ENCODE results near the gene EFHD2. TPM values are rescaled to one million over a fixed set of nuclear protein-coding genes. Genes with fewer than 3 reads are reported as not detected.

EFHD2 gene
- total RNA-seq, 1 experiment from 2014 or later: 69.7 TPM

GRCh38 chr1:15435239-15436077 is 25.8 kb downstream of the EFHD2 start:
- intact Hi-C loops (cut with micrococcal nuclease): no loop called here
- ChIA-PET RAD21 (ENCODE audit: low non-redundant PET in 1 of 2, low total read pairs in 2 of 2, uncharacterized antibody in 2 of 2, unreplicated experiment in 2 of 2) (no interaction called here), POLR2A (no interaction called here), CTCF (no interaction called here)
- H2AFZ ChIP-seq (ENCODE audit: low read depth, low read length, poor library complexity, severe bottlenecking): no peak overlapping the region
- H3K27me3 ChIP-seq (ENCODE audit: insufficient read depth, low read length): no peaks in the 10 kb centered on the region
- H3K27ac ChIP-seq (ENCODE audit: low read depth, low read length): no peak overlapping the region
- no peak overlapping the region for H3K4me3 ChIP-seq (replicated peaks in 1 of 2; ENCODE audit: low read depth in 1 of 2, low read length in 2 of 2)
- ATAC-seq (no peak), DNase-seq (ENCODE audit: low read depth, low spot score) (no peak)
- H3K4me1 ChIP-seq (ENCODE audit: control insufficient read depth in 1 of 2, insufficient read depth in 2 of 2, low read length in 2 of 2): peaks cover 0 to 23% of the 10 kb centered on the region in 2 experiments; a peak in 2 of 4 replicates
- H4K20me1 ChIP-seq (ENCODE audit: insufficient read depth): no peaks in the 10 kb centered on the region
- no peak overlapping the region for H3K9ac ChIP-seq (ENCODE audit: low read length)
- no peaks in the 10 kb centered on the region for H3K36me3 ChIP-seq (ENCODE audit: control insufficient read depth in 1 of 2, insufficient read depth in 2 of 2, low read length in 2 of 2)
- H3K4me2 ChIP-seq (ENCODE audit: low read length): no peak overlapping the region
- TF ChIP-seq ZBTB33 (IDR thresholded peaks at IDR 0.05; ENCODE audit: extremely low read depth, insufficient replicate concordance, low read length) (no peak), POLR2AphosphoS5 (IDR thresholded peaks at IDR 0.05; ENCODE audit: low read depth, low read length) (no peak), YY1 (IDR thresholded peaks at IDR 0.05; ENCODE audit: extremely low read depth, insufficient replicate concordance, low read depth, low read length) (no peak), EZH2phosphoT487 (IDR thresholded peaks at IDR 0.05; ENCODE audit: borderline replicate concordance) (no peak), JUND (IDR thresholded peaks at IDR 0.05) (no peak), CEBPB (IDR thresholded peaks at IDR 0.05; ENCODE audit: low read depth) (no peak), ZFX (IDR thresholded peaks at IDR 0.05) (no peak), ELF1 (IDR thresholded peaks at IDR 0.05; ENCODE audit: borderline replicate concordance, low read depth) (no peak), POLR2A (IDR thresholded peaks at IDR 0.05; ENCODE audit: borderline replicate concordance, extremely low read depth, insufficient read depth, insufficient read length) (no peak), ZNF274 (IDR thresholded peaks at IDR 0.05; ENCODE audit: low read depth, low read length) (no peak), TCF7L2 (IDR thresholded peaks at IDR 0.05; ENCODE audit: borderline replicate concordance, extremely low read depth, insufficient read depth, insufficient read length) (no peak), EZH2 (IDR thresholded peaks at IDR 0.05) (no peak), SIN3A (IDR thresholded peaks at IDR 0.05; ENCODE audit: low read depth) (no peak)
- TF ChIP-seq, protein P1, sequence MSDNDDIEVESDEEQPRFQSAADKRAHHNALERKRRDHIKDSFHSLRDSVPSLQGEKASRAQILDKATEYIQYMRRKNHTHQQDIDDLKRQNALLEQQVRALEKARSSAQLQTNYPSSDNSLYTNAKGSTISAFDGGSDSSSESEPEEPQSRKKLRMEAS (IDR thresholded peaks at IDR 0.05): no peak
- TF ChIP-seq, protein P2, sequence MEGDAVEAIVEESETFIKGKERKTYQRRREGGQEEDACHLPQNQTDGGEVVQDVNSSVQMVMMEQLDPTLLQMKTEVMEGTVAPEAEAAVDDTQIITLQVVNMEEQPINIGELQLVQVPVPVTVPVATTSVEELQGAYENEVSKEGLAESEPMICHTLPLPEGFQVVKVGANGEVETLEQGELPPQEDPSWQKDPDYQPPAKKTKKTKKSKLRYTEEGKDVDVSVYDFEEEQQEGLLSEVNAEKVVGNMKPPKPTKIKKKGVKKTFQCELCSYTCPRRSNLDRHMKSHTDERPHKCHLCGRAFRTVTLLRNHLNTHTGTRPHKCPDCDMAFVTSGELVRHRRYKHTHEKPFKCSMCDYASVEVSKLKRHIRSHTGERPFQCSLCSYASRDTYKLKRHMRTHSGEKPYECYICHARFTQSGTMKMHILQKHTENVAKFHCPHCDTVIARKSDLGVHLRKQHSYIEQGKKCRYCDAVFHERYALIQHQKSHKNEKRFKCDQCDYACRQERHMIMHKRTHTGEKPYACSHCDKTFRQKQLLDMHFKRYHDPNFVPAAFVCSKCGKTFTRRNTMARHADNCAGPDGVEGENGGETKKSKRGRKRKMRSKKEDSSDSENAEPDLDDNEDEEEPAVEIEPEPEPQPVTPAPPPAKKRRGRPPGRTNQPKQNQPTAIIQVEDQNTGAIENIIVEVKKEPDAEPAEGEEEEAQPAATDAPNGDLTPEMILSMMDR (IDR thresholded peaks at IDR 0.05 in 2 of 3, conservative IDR thresholded peaks at IDR 0.05 in 1 of 3; ENCODE audit: borderline replicate concordance in 1 of 3, insufficient read depth in 1 of 3, low read depth in 2 of 3, low read length in 2 of 3): no peak
- TF ChIP-seq, protein P3, sequence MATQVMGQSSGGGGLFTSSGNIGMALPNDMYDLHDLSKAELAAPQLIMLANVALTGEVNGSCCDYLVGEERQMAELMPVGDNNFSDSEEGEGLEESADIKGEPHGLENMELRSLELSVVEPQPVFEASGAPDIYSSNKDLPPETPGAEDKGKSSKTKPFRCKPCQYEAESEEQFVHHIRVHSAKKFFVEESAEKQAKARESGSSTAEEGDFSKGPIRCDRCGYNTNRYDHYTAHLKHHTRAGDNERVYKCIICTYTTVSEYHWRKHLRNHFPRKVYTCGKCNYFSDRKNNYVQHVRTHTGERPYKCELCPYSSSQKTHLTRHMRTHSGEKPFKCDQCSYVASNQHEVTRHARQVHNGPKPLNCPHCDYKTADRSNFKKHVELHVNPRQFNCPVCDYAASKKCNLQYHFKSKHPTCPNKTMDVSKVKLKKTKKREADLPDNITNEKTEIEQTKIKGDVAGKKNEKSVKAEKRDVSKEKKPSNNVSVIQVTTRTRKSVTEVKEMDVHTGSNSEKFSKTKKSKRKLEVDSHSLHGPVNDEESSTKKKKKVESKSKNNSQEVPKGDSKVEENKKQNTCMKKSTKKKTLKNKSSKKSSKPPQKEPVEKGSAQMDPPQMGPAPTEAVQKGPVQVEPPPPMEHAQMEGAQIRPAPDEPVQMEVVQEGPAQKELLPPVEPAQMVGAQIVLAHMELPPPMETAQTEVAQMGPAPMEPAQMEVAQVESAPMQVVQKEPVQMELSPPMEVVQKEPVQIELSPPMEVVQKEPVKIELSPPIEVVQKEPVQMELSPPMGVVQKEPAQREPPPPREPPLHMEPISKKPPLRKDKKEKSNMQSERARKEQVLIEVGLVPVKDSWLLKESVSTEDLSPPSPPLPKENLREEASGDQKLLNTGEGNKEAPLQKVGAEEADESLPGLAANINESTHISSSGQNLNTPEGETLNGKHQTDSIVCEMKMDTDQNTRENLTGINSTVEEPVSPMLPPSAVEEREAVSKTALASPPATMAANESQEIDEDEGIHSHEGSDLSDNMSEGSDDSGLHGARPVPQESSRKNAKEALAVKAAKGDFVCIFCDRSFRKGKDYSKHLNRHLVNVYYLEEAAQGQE (IDR thresholded peaks at IDR 0.05; ENCODE audit: low read depth): no peak
- no peaks in the 10 kb centered on the region for H3K9me3 ChIP-seq (ENCODE audit: control insufficient read depth in 1 of 2, insufficient read depth in 1 of 2, low read depth in 1 of 2, low read length in 2 of 2)
- H3K9me2 ChIP-seq (ENCODE audit: insufficient read depth): no peaks in the 10 kb centered on the region
- BruUV-seq (replicated peaks): no TSS peak
- H3K79me2 ChIP-seq (ENCODE audit: insufficient read depth, low read length): no peaks in the 10 kb centered on the region

Data from HCT116 (cell line).